IMR-90 (cell line): ENCODE measurements around the gene NUBPL. TPM values are rescaled to one million over a fixed set of nuclear protein-coding genes. Genes with fewer than 3 reads are reported as not detected.

Experiments used
- ATAC-seq: fragments of 200-7000 bp; cut with Tn5 transposase; 2 replicates; pipeline ENCODE4 v1.9.1; 2020; ENCODE audit warnings: low read depth, mild to moderate bottlenecking, moderate library complexity
- BruUV-seq: library from RNA; stranded (reverse); fragments of 400-500 nt; replicated peaks from 2 replicates; lab custom pipeline; 2021; lab: Mats Ljungman, UMichigan
- CTCF ChIA-PET: fragments of 300-600 bp; formaldehyde crosslinking; extraction: SDS; loops from one replicate; lab custom pipeline; 2021; ENCODE audit warnings: antibody characterized with exemption; lab: Yijun Ruan, JAX
- POLR2A ChIA-PET: fragments of 300-600 bp; sonication (Branson Sonifier 250); formaldehyde crosslinking; loops from one replicate; lab custom pipeline; 2022; ENCODE audit warnings: antibody characterized with exemption; ENCODE audit not compliant: unreplicated experiment; lab: Charles Lee
- DNase-seq: peaks from one replicate; pipeline ENCODE4 v3.0.0; 2013
- H2AFZ ChIP-seq: replicated peaks from 2 replicates; pipeline ENCODE3; 2013; ENCODE audit warnings: low read length, mild to moderate bottlenecking; ENCODE audit not compliant: poor library complexity
- H2AK5ac ChIP-seq: 2 replicates; pipeline ENCODE4 v1.6.1; 2013; ENCODE audit warnings: low read depth, low read length, inconsistent platforms
- H2AK9ac ChIP-seq: replicated peaks from 2 replicates; pipeline ENCODE3; 2013; ENCODE audit warnings: mild to moderate bottlenecking, low read depth, low read length, moderate library complexity; ENCODE audit not compliant: poor library complexity
- H2BK120ac ChIP-seq: 2 replicates; pipeline ENCODE4 v1.6.1; 2013; ENCODE audit warnings: low read depth, low read length, inconsistent platforms
- H2BK15ac ChIP-seq: 3 replicates; pipeline ENCODE4 v1.6.1; 2013; ENCODE audit warnings: low read depth, low read length, inconsistent platforms
- H2BK20ac ChIP-seq: 2 replicates; pipeline ENCODE4 v1.6.1; 2013; ENCODE audit warnings: low read depth, mild to moderate bottlenecking, inconsistent platforms, low read length, moderate library complexity
- H2BK5ac ChIP-seq: 2 replicates; pipeline ENCODE4 v1.6.1; 2013; ENCODE audit warnings: mild to moderate bottlenecking, low read depth, low read length, inconsistent platforms; ENCODE audit not compliant: poor library complexity, severe bottlenecking
- H3K14ac ChIP-seq: replicated peaks from 2 replicates; pipeline ENCODE4 v1.6.1; 2013; ENCODE audit warnings: low read depth, low read length, inconsistent platforms
- H3K18ac ChIP-seq: 2 replicates; pipeline ENCODE4 v1.6.1; 2013; ENCODE audit warnings: low read depth, low read length, control low read depth
- H3K23ac ChIP-seq: 2 replicates; pipeline ENCODE4 v1.6.1; 2013; ENCODE audit warnings: low read depth, low read length, inconsistent platforms
- H3K27ac ChIP-seq: 2 replicates; pipeline ENCODE4 v1.5.1; 2013; ENCODE audit warnings: mild to moderate bottlenecking, control low read depth, low read length; ENCODE audit not compliant: insufficient read depth
- H3K27me3 ChIP-seq: 2 replicates; pipeline ENCODE4 v1.6.1; 2013; ENCODE audit warnings: low read length; ENCODE audit not compliant: control insufficient read depth, insufficient read depth
- H3K36me3 ChIP-seq: 2 replicates; pipeline ENCODE4 v1.6.1; 2013; ENCODE audit warnings: low read length, mixed read lengths; ENCODE audit not compliant: control insufficient read depth, insufficient read depth
- H3K4ac ChIP-seq: 2 replicates; pipeline ENCODE4 v1.6.1; 2013; ENCODE audit warnings: low read depth, low read length, inconsistent platforms
- H3K4me1 ChIP-seq: 2 replicates; pipeline ENCODE4 v1.6.1; 2013; ENCODE audit warnings: low read length, mixed read lengths; ENCODE audit not compliant: control insufficient read depth, insufficient read depth
- H3K4me2 ChIP-seq: 2 replicates; pipeline ENCODE4 v1.6.1; 2013; ENCODE audit warnings: low read depth, mild to moderate bottlenecking, control low read depth, low read length, moderate library complexity
- H3K4me3 ChIP-seq: 2 replicates; pipeline ENCODE4 v1.5.1; 2013; ENCODE audit warnings: low read depth, mild to moderate bottlenecking, control low read depth, low read length, moderate library complexity; ENCODE audit not compliant: insufficient read depth
- H3K56ac ChIP-seq: 2 replicates; pipeline ENCODE4 v1.6.1; 2013; ENCODE audit warnings: low read length, inconsistent platforms; ENCODE audit not compliant: insufficient read depth; ENCODE audit errors: extremely low read depth
- H3K79me1 ChIP-seq, 2 experiments: 2 replicates each; pipeline ENCODE4 v1.6.1; 2013; ENCODE audit warnings: low read length in 2 of 2, inconsistent platforms in 1 of 2, low read depth in 1 of 2
- H3K9ac ChIP-seq: 2 replicates; pipeline ENCODE4 v1.6.1; 2013; ENCODE audit warnings: low read depth, low read length, control low read depth
- H3K9me1 ChIP-seq: 2 replicates; pipeline ENCODE4 v1.6.1; 2013; ENCODE audit warnings: low read length, inconsistent platforms; ENCODE audit not compliant: insufficient read depth
- H3K9me3 ChIP-seq: 2 replicates; pipeline ENCODE4 v1.6.1; 2013; ENCODE audit warnings: low read length; ENCODE audit not compliant: control insufficient read depth, insufficient read depth
- H4K20me1 ChIP-seq: 2 replicates; pipeline ENCODE4 v1.6.1; 2013; ENCODE audit warnings: low read length, inconsistent platforms; ENCODE audit not compliant: insufficient read depth
- H4K5ac ChIP-seq: 2 replicates; pipeline ENCODE4 v1.6.1; 2013; ENCODE audit warnings: mild to moderate bottlenecking, low read depth, low read length, control low read depth
- H4K8ac ChIP-seq, 2 experiments: 2 replicates each; pipeline ENCODE4 v1.6.1; 2013; ENCODE audit warnings: low read depth in 2 of 2, low read length in 2 of 2, control low read depth in 1 of 2, inconsistent platforms in 1 of 2
- H4K91ac ChIP-seq: 2 replicates; pipeline ENCODE4 v1.6.1; 2013; ENCODE audit warnings: low read depth, low read length, inconsistent platforms; ENCODE audit not compliant: insufficient read depth
- BHLHE40 ChIP-seq: fragments of 150-350 bp; IDR thresholded peaks from 2 replicates; pipeline ENCODE4 v1.6.1; 2016; ENCODE audit warnings: mild to moderate bottlenecking, low read depth, low read length
- CHD1 ChIP-seq: IDR thresholded peaks from 2 replicates; pipeline ENCODE4 v1.6.1; 2012; ENCODE audit warnings: low read depth, low read length, improper control_type of control experiment
- CTCF ChIP-seq: conservative IDR thresholded peaks from 2 replicates; pipeline ENCODE4 v1.5.1; 2012; ENCODE audit warnings: mild to moderate bottlenecking, low read depth, low read length, improper control_type of control experiment
- ELK1 ChIP-seq: fragments of 150-350 bp; IDR thresholded peaks from 2 replicates; pipeline ENCODE4 v1.6.1; 2016; ENCODE audit warnings: low read depth, mild to moderate bottlenecking, low read length, moderate library complexity, borderline replicate concordance
- MAZ ChIP-seq: IDR thresholded peaks from 2 replicates; pipeline ENCODE4 v1.6.1; 2012; ENCODE audit warnings: low read depth, mild to moderate bottlenecking, low read length, improper control_type of control experiment, moderate library complexity, borderline replicate concordance
- MXI1 ChIP-seq: IDR thresholded peaks from 2 replicates; pipeline ENCODE4 v1.6.1; 2012; ENCODE audit warnings: low read depth, mild to moderate bottlenecking, low read length, moderate library complexity, borderline replicate concordance
- NFE2L2 ChIP-seq: fragments of 150-350 bp; IDR thresholded peaks from 2 replicates; pipeline ENCODE4 v1.6.1; 2016; ENCODE audit warnings: low read depth, mild to moderate bottlenecking, low read length
- POLR2A ChIP-seq: IDR thresholded peaks from 2 replicates; pipeline ENCODE4 v1.6.1; 2012; ENCODE audit warnings: mild to moderate bottlenecking, low read depth, low read length
- RAD21 ChIP-seq: IDR thresholded peaks from 2 replicates; pipeline ENCODE4 v1.6.1; 2012; ENCODE audit warnings: low read length, improper control_type of control experiment
- RFX5 ChIP-seq: IDR thresholded peaks from 2 replicates; pipeline ENCODE4 v1.8.0; 2012; ENCODE audit warnings: low read depth, mild to moderate bottlenecking, low read length, moderate library complexity
- USF2 ChIP-seq: fragments of 150-350 bp; IDR thresholded peaks from 2 replicates; pipeline ENCODE4 v1.6.1; 2017; ENCODE audit warnings: mild to moderate bottlenecking, antibody characterized with exemption, low read length, low read depth
- dilution Hi-C: fragments of 300-500 bp; cut with HindIII; formaldehyde crosslinking; loops from one replicate; pipeline ENCODE4 v1.14.3; 2018; ENCODE audit warnings: low sequenced_read_pairs; ENCODE audit not compliant: unreplicated experiment
- in situ Hi-C: fragments of 300-500 bp; cut with MboI; formaldehyde crosslinking; loops from 3 replicates; pipeline ENCODE4 v1.14.3; 2019; ENCODE audit warnings: low sequenced_read_pairs, inconsistent platforms, mixed read lengths
- intact Hi-C: fragments of 100-400 bp; cut with micrococcal nuclease; formaldehyde crosslinking; loops from 2 replicates; pipeline ENCODE4 v1.10.0; 2022
- polyA plus RNA-seq, 3 experiments: library from polyadenylated mRNA; depleted of rRNA; stranded (reverse); fragments of >200 nt; gene quantifications; 2 replicates each; pipeline ENCODE4 v1.2.3, GENCODE V29; 2012; ENCODE audit warnings: low replicate concordance in 1 of 3
- total RNA-seq: library from RNA; depleted of rRNA; stranded (reverse); fragments of >200 nt; gene quantifications from 2 replicates; pipeline ENCODE4 v1.2.3, GENCODE V29; 2012

Gene NUBPL
- total and polyA plus RNA-seq, 2 of the 4 experiments (the other 2 are of a cell fraction), result 5.4 to 11.5 TPM

GRCh38 chr14:31867570-31867969 is 306.4 kb downstream of the NUBPL start:
- Histone ChIP-seq H3K9me1 (no peaks in the 10 kb centered on the region), H2BK5ac (no peak overlapping the region), H3K18ac (no peak overlapping the region), H2AK9ac (no peak overlapping the region), H4K5ac (no peak overlapping the region), H2AFZ (no peak overlapping the region), H4K8ac (no peak overlapping the region), H2BK120ac (no peak overlapping the region), H3K79me1 (no peaks in the 10 kb centered on the region), H3K4me3 (no peak overlapping the region), H4K91ac (no peak overlapping the region), H2AK5ac (no peak overlapping the region), H4K20me1 (no peaks in the 10 kb centered on the region), H2BK20ac (no peak overlapping the region), H3K9ac (no peak overlapping the region), H3K56ac (no peak overlapping the region), H3K27ac (no peak overlapping the region), H3K4me1 (no peaks in the 10 kb centered on the region), H3K23ac (no peak overlapping the region), H3K4me2 (no peak overlapping the region), H3K27me3 (no peaks in the 10 kb centered on the region), H3K4ac (no peak overlapping the region), H2BK15ac (no peak overlapping the region), H3K14ac (no peak overlapping the region), H3K9me3 (no peaks in the 10 kb centered on the region), H3K36me3 (no peaks in the 10 kb centered on the region)
- ATAC-seq (no peak), DNase-seq (no peak)
- intact Hi-C loops, result no loop called here
- TF ChIP-seq RAD21, result no peak
- no peak for TF ChIP-seq ELK1
- no peak for TF ChIP-seq BHLHE40
- TF ChIP-seq MXI1, result no peak
- no peak for TF ChIP-seq CHD1
- TF ChIP-seq NFE2L2, result no peak
- no peak for TF ChIP-seq POLR2A
- TF ChIP-seq MAZ, result no peak
- TF ChIP-seq USF2, result no peak
- TF ChIP-seq CTCF, result no peak
- no peak for TF ChIP-seq RFX5
- CTCF ChIA-PET, result no interaction called here
- POLR2A ChIA-PET, result no interaction called here
- BruUV-seq, result no TSS peak
- in situ Hi-C loops, result no loop called here
- dilution Hi-C loops, result no loop called here
